ENCODE measurements around the gene FGD3. TPM values are rescaled to one million over a fixed set of nuclear protein-coding genes. Genes with fewer than 3 reads are reported as not detected.
A peak's percentile ranks its signal among the peaks of the same experiment; 100 is the strongest.

Gene FGD3
- total and polyA plus RNA-seq, 2 of the 8 experiments (the other 6 are each of a cell fraction or from before 2014, with no cell fraction given) = 1.4 to 1.9 TPM

GRCh38 chr9:93007529-93008058, 60.3 kb downstream of the FGD3 start:
- H3K79me2 ChIP-seq (ENCODE audit: control insufficient read depth in 1 of 2, insufficient read depth in 2 of 2, low read length in 2 of 2) = no peaks in the 10 kb centered on the region
- no peak overlapping the region for H3K18ac ChIP-seq (ENCODE audit: extremely low read depth, low read length)
- no peak overlapping the region for H2BK20ac ChIP-seq (ENCODE audit: low read length)
- H2BK12ac ChIP-seq (ENCODE audit: low read depth, low read length) = no peak overlapping the region
- no peaks in the 10 kb centered on the region for H3K36me3 ChIP-seq (ENCODE audit: control insufficient read depth in 2 of 4, insufficient read depth in 4 of 4, low read length in 3 of 4)
- no peak for FAIRE-seq
- DNase-seq (ENCODE audit: low read depth in 1 of 2, low spot score in 2 of 2) = peak in 1 of 2 experiments; percentile 37
- H3K4ac ChIP-seq (replicated peaks; ENCODE audit: insufficient read length, low read depth, low read length) = no peak overlapping the region
- no peak overlapping the region for H3K23ac ChIP-seq (ENCODE audit: insufficient read length)
- no peak overlapping the region for H2AFZ ChIP-seq (ENCODE audit: low read length)
- no peak overlapping the region for H2BK15ac ChIP-seq (ENCODE audit: low read length)
- H3K9ac ChIP-seq (replicated peaks in 1 of 4; ENCODE audit: extremely low read depth in 1 of 4, low read depth in 3 of 4, low read length in 3 of 4) = no peak overlapping the region
- H3K27me3 ChIP-seq (replicated peaks in 1 of 4; ENCODE audit: control insufficient read depth in 3 of 4, extremely low read depth in 1 of 4, insufficient read depth in 3 of 4, low read length in 3 of 4) = no peaks in the 10 kb centered on the region
- no peaks in the 10 kb centered on the region; a peak in 1 of 4 replicates for H3K9me3 ChIP-seq (ENCODE audit: insufficient read depth in 2 of 2, low read depth in 1 of 2, low read length in 1 of 2)
- H3K79me1 ChIP-seq (ENCODE audit: low read depth, low read length) = no peaks in the 10 kb centered on the region
- H3K4me1 ChIP-seq (replicated peaks in 1 of 4; ENCODE audit: control insufficient read depth in 3 of 4, insufficient read depth in 4 of 4, low read length in 3 of 4) = peaks cover 0 to 3% (median under 1%) of the 10 kb centered on the region in 4 experiments; a peak in 2 of 7 replicates
- TF ChIP-seq CHD1 (IDR thresholded peaks at IDR 0.05; ENCODE audit: low read depth, low read length) (no peak), EGR1 (IDR thresholded peaks at IDR 0.05; ENCODE audit: borderline replicate concordance, low read depth, low read length) (no peak), JUND (IDR thresholded peaks at IDR 0.05; ENCODE audit: low read length) (no peak), TAF1 (IDR thresholded peaks at IDR 0.05; ENCODE audit: low read depth, low read length) (no peak)
- no peak overlapping the region for H4K5ac ChIP-seq (ENCODE audit: insufficient read length, low read depth, low read length)
- no peak overlapping the region for H2BK120ac ChIP-seq (replicated peaks; ENCODE audit: low read depth, low read length)
- H4K91ac ChIP-seq (replicated peaks; ENCODE audit: insufficient read length, low read length) = no peak overlapping the region
- H4K8ac ChIP-seq (ENCODE audit: extremely low read depth, insufficient read depth, low read length) = no peak overlapping the region
- H4K20me1 ChIP-seq (replicated peaks in 1 of 2; ENCODE audit: control insufficient read depth in 1 of 2, insufficient read depth in 2 of 2, low read length in 2 of 2) = no peaks in the 10 kb centered on the region
- no peak overlapping the region for H3K4me3 ChIP-seq (ENCODE audit: extremely low read depth in 1 of 4, insufficient read depth in 2 of 4, low read depth in 3 of 4, low read length in 4 of 4)
- no peak overlapping the region for H3K27ac ChIP-seq (ENCODE audit: low read depth, low read length)
- H3K4me2 ChIP-seq (ENCODE audit: insufficient read depth in 1 of 2, low read depth in 2 of 2, low read length in 2 of 2) = no peak overlapping the region
- 87% methylated on average over 12 of the region's 12 CpGs; no CpG with 5 or more reads in 1 of the 2 experiments for WGBS, 2 experiments (ENCODE audit: extremely low coverage in 1 of 2, insufficient coverage in 1 of 2, insufficient read length in 1 of 2, insufficient replicate concordance in 2 of 2, low coverage in 1 of 2, low lambda C conversion rate in 2 of 2, missing lambda C conversion rate in 1 of 2)
- H3K23me2 ChIP-seq (ENCODE audit: low read depth, low read length) = no peaks in the 10 kb centered on the region
- H3K56ac ChIP-seq (replicated peaks; ENCODE audit: insufficient read length, low read depth, low read length) = no peak overlapping the region
- ChIA-PET CTCF (ENCODE audit: partially characterized antibody) (interaction anchor here (1.0 kb wide), 1 partner anchor 40 kb away, joined by 3 read pairs; no protein-coding TSS in a partner anchor), POLR2A (ENCODE audit: partially characterized antibody) (no interaction called here)
- H3K14ac ChIP-seq (ENCODE audit: insufficient read length) = no peak overlapping the region
- no peak overlapping the region for H2AK5ac ChIP-seq (ENCODE audit: low read depth, low read length)
- H2BK5ac ChIP-seq (ENCODE audit: low read depth, low read length) = no peak overlapping the region

Measured in H1 (cell line).